ENCODE results near the gene SDCCAG8.

SDCCAG8 gene

DNA sequence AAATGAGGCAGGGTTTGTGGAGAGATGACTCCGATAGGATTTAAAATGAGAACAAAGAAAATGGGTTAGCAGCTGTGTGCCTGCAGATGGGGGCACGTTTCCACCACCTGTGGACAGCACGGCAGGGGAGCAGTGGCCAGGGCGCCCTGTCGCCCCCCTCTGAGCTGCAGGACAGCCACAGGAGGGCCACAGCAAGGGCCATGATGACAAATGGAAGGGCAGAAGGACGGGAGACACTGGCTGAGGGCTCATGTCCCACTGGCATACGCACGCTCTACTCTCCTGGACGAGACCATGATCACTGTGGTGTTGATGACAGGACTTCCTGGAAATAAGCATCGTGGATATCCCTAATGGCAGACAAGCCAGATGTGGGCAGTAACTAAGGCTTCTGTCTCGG is 241.0 kb downstream of the SDCCAG8 start:
- TF ChIP-seq, protein P1, sequence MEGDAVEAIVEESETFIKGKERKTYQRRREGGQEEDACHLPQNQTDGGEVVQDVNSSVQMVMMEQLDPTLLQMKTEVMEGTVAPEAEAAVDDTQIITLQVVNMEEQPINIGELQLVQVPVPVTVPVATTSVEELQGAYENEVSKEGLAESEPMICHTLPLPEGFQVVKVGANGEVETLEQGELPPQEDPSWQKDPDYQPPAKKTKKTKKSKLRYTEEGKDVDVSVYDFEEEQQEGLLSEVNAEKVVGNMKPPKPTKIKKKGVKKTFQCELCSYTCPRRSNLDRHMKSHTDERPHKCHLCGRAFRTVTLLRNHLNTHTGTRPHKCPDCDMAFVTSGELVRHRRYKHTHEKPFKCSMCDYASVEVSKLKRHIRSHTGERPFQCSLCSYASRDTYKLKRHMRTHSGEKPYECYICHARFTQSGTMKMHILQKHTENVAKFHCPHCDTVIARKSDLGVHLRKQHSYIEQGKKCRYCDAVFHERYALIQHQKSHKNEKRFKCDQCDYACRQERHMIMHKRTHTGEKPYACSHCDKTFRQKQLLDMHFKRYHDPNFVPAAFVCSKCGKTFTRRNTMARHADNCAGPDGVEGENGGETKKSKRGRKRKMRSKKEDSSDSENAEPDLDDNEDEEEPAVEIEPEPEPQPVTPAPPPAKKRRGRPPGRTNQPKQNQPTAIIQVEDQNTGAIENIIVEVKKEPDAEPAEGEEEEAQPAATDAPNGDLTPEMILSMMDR (IDR thresholded peaks at IDR 0.05; ENCODE audit: unreplicated experiment in 3 of 3): no peak
- Mint-ChIP-seq H3K27me3 (ENCODE audit: low read depth) (no peaks in the 10 kb centered on the region), H3K4me1 (peaks cover 17% of the 10 kb centered on the region), H3K9me3 (no peaks in the 10 kb centered on the region), H3K4me3 (no peak overlapping the region), H3K27ac (peak overlapping the region in 2 of 3 experiments; percentile 7 to 55), H3K36me3 (ENCODE audit: low read depth) (peaks cover 42% of the 10 kb centered on the region)

- Mint-ChIP-seq H3K36me3 (ENCODE audit: low read depth) (peaks cover 52% of the 10 kb centered on the region), H3K9me3 (no peaks in the 10 kb centered on the region)
- TF ChIP-seq, protein P1 (IDR thresholded peaks at IDR 0.05; ENCODE audit: unreplicated experiment in 3 of 3): no peak
Measured at GRCh38 chr1:243497939-243498681, 242.3 kb downstream of the SDCCAG8 start.

DNA sequence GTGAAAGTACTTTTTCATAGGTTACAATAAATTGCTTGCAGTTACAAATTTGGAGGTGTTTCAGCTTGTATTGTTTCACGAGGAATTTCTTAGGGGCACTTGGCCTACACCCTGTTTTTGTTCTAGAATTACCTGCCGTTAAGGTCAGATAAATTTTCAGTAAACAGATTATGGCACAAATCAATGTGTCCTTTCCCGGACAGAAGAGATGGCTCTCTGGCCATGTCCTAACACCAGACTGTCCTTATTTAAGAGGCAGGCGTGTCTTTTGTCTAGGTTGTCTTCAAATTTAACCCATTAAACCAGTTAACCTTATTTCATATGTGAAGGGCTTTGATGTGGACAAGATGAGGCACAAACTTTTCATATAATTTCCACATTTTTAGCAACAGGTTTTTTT is 243.4 kb downstream of the SDCCAG8 start:
- Mint-ChIP-seq H3K36me3 (ENCODE audit: low read depth) (peaks cover 52% of the 10 kb centered on the region), H3K4me3 (no peak overlapping the region), H3K4me1 (peaks cover 10% of the 10 kb centered on the region), H3K27me3 (ENCODE audit: low read depth) (no peaks in the 10 kb centered on the region), H3K9me3 (no peaks in the 10 kb centered on the region), H3K27ac (no peak overlapping the region)
- TF ChIP-seq, protein P1 (IDR thresholded peaks at IDR 0.05; ENCODE audit: unreplicated experiment in 3 of 3): no peak

More at GRCh38 chr1:243497939-243498681, 242.3 kb downstream of the SDCCAG8 start:
- Mint-ChIP-seq H3K27ac (no peak overlapping the region), H3K4me1 (peaks cover 17% of the 10 kb centered on the region), H3K4me3 (no peak overlapping the region), H3K27me3 (ENCODE audit: low read depth) (no peaks in the 10 kb centered on the region)

DNA sequence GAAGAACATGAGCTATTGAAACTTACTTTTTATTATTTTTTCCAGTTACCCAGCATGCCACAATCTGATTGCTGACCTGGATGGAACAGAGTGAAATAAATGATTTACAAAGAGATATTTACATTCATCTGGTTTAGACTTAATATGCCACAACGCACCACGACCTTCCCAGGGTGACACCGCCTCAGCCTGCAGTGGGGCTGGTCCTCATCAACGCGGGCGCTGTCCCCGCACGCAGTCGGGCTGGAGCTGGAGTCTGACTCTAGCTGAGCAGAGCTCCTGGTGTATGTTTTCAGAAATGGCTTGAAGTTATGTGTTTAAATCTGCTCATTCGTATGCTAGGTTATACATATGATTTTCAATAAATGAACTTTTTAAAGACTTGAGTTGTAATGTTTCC is 243.9 kb downstream of the SDCCAG8 start:
- TF ChIP-seq, protein P1 (IDR thresholded peaks at IDR 0.05; ENCODE audit: unreplicated experiment in 3 of 3): no peak
- Mint-ChIP-seq H3K4me1 (peaks cover 10% of the 10 kb centered on the region), H3K9me3 (no peaks in the 10 kb centered on the region), H3K36me3 (ENCODE audit: low read depth) (peaks cover 50% of the 10 kb centered on the region), H3K27ac (no peak overlapping the region), H3K4me3 (no peak overlapping the region), H3K27me3 (ENCODE audit: low read depth) (no peaks in the 10 kb centered on the region)

DNA sequence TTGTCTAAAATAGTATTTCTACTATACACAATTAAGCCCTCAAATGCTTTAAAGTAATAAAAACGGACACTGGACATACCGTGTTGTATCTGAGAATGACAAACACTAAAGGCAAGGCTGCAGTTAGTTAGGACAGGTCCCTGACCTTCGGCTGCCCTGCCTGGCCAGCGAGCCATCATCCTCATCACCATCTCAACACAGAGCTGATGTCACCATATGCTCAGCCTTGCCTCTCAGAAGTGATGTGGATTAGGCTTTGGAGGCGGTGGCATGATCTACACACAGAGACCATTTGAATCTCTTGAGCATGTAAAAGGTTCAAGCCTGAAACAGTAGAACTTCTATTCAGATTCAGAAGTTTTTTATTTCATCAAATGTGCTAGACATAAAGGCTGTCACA is 244.7 kb downstream of the SDCCAG8 start:
- Mint-ChIP-seq H3K27me3 (ENCODE audit: low read depth) (no peaks in the 10 kb centered on the region), H3K36me3 (ENCODE audit: low read depth) (peaks cover 55% of the 10 kb centered on the region), H3K27ac (no peak overlapping the region), H3K4me1 (peaks cover 10% of the 10 kb centered on the region), H3K9me3 (no peaks in the 10 kb centered on the region), H3K4me3 (no peak overlapping the region)
- TF ChIP-seq, protein P1 (IDR thresholded peaks at IDR 0.05; ENCODE audit: unreplicated experiment in 3 of 3): no peak

GRCh38 chr1:243501002-243501401 is 245.2 kb downstream of the SDCCAG8 start:
- TF ChIP-seq, protein P1 (IDR thresholded peaks at IDR 0.05; ENCODE audit: unreplicated experiment in 3 of 3): no peak
- Mint-ChIP-seq H3K9me3 (no peaks in the 10 kb centered on the region), H3K36me3 (ENCODE audit: low read depth) (peaks cover 54% of the 10 kb centered on the region), H3K27ac (no peak overlapping the region), H3K4me3 (no peak overlapping the region), H3K4me1 (peaks cover 7% of the 10 kb centered on the region), H3K27me3 (ENCODE audit: low read depth) (no peaks in the 10 kb centered on the region)

All from nephron (organoid).